Measurements from ENCODE around the gene TSPAN15.

Gene TSPAN15

GRCh38 chr10:69451209-69451783 lies at the start of gene TSPAN15:
Gene TSPAN15, plus strand, starts transcription at chr10:69451465. Its CDS starts 130 bp downstream, at chr10:69451595.
- Mint-ChIP-seq H3K4me1 (ENCODE audit: low read depth) (peaks cover 61% of the 10 kb centered on the region), H3K4me3 (peak within 1 kb of the TSS; percentile 95), H3K9me3 (no peaks in the 10 kb centered on the region), H3K27me3 (peaks cover 31% of the 10 kb centered on the region), H3K36me3 (ENCODE audit: low read depth) (peaks cover 35% of the 10 kb centered on the region), H3K27ac (peak within 1 kb of the TSS; percentile 72)
- intact Hi-C loops (cut with micrococcal nuclease): no loop called here

DNA sequence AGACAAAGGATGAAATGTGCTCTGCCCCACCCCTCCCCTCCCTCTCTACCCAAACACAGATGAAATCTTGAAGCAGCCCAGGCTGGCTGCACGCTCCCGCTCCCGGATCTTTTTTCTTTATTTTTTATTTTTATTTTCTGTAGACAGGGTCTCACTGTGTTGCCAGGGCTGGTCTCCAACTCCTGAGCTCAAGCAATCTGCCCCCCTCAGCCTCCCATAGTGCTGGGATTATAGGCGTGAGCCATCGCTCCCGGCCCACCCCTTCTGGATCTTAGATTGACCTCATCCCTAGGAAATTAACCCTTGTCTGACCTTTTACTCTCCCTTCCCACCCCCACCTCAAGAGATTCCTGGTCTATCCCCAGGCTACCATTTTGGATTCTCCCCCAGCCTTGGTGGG lies 48.9 kb upstream of the TSPAN15 start:
- H3K4me1 Mint-ChIP-seq (ENCODE audit: low read depth): peaks cover 18% of the 10 kb centered on the region
- H3K9me3 Mint-ChIP-seq: no peaks in the 10 kb centered on the region
- no peak overlapping the region for H3K27ac Mint-ChIP-seq
- H3K27me3 Mint-ChIP-seq: peaks cover 2% of the 10 kb centered on the region
- intact Hi-C loops (cut with micrococcal nuclease): loop anchor here (5.0 kb wide), 1 partner anchor 420 kb away; no protein-coding TSS in a partner anchor
- H3K36me3 Mint-ChIP-seq (ENCODE audit: low read depth): peaks cover 81% of the 10 kb centered on the region
- no peak overlapping the region for H3K4me3 Mint-ChIP-seq

DNA sequence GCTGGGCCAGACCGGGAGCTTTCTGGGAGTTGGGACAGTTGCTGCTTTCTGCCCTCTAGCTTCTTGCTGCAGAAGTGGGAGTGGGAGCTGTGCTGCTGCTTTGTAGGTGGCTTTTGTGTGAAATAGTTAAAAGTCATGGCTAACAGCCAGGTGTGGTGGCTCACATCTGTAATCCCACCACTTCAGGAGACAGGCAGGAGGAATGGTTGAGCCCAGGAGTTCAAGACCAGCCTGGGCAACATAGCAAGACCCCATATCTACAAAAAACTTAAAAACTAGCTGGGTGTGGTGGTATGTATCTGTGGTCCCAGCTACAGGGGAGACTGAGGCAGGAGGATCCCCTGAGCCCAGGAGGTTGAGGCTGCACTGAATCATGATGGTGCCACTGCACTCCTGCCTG lies 48.2 kb upstream of the TSPAN15 start:
- no peaks in the 10 kb centered on the region for H3K9me3 Mint-ChIP-seq
- H3K36me3 Mint-ChIP-seq (ENCODE audit: low read depth): peaks cover 76% of the 10 kb centered on the region
- intact Hi-C loops (cut with micrococcal nuclease): loop anchor here (5.0 kb wide), 1 partner anchor 421 kb away; no protein-coding TSS in a partner anchor
- no peak overlapping the region for H3K27ac Mint-ChIP-seq
- peaks cover 25% of the 10 kb centered on the region for H3K4me1 Mint-ChIP-seq (ENCODE audit: low read depth)
- no peak overlapping the region for H3K4me3 Mint-ChIP-seq
- H3K27me3 Mint-ChIP-seq: peaks cover 2% of the 10 kb centered on the region

DNA sequence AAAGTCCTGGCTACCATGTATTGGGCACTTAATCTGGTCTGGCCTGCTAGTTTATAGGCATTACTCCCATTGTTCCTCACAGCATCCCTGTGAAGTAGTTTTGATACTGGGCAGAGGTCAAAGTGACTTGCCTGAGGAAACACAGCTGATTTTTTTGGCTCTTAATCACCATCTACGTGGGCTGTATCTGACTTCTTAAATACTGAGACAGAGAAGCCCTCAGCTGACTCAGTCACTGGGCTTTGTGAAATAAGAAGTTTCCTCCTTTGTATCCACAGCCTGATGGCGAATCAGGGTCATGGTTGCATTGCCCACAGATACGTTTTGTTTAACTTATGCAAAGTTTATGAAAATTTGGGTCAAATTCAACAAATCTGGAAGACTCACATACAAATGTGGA lies 47.7 kb upstream of the TSPAN15 start:
- no peak overlapping the region for H3K27ac Mint-ChIP-seq
- intact Hi-C loops (cut with micrococcal nuclease): loop anchor here (5.0 kb wide), 1 partner anchor 421 kb away; no protein-coding TSS in a partner anchor

DNA sequence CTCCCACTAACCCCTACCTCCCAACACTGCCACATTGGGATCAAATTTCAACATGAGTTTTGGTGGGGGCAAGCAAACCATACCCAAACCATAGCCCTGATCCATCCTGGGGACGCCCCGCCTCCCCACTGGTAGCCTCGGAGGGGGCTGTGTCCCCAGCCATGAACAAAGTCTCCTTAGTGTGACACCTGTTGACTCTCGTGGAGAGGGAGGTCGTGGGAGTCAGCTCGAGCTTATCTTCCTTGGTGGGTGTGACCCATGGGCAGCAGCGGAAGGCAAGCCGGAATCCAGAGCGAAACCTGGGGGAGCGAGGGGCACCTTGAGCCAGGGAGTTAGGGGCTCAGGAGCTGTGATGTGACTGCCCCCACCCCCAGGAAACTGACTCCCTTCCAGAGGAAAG lies 46.5 kb upstream of the TSPAN15 start:
- H3K4me3 Mint-ChIP-seq: no peak overlapping the region
- no peak overlapping the region for H3K27ac Mint-ChIP-seq
- peaks cover 59% of the 10 kb centered on the region for H3K36me3 Mint-ChIP-seq (ENCODE audit: low read depth)
- H3K4me1 Mint-ChIP-seq (ENCODE audit: low read depth): peaks cover 31% of the 10 kb centered on the region
- no peaks in the 10 kb centered on the region for H3K9me3 Mint-ChIP-seq
- peaks cover 2% of the 10 kb centered on the region for H3K27me3 Mint-ChIP-seq
- intact Hi-C loops (cut with micrococcal nuclease): loop anchor here (5.0 kb wide), 2 partner anchors 103 to 422 kb away; no protein-coding TSS in a partner anchor

More for the DNA sequence above, 47.7 kb upstream of the TSPAN15 start:
- Mint-ChIP-seq H3K9me3 (no peaks in the 10 kb centered on the region), H3K36me3 (ENCODE audit: low read depth) (peaks cover 72% of the 10 kb centered on the region), H3K4me1 (ENCODE audit: low read depth) (peaks cover 30% of the 10 kb centered on the region), H3K27me3 (peaks cover 2% of the 10 kb centered on the region), H3K4me3 (no peak overlapping the region)

DNA sequence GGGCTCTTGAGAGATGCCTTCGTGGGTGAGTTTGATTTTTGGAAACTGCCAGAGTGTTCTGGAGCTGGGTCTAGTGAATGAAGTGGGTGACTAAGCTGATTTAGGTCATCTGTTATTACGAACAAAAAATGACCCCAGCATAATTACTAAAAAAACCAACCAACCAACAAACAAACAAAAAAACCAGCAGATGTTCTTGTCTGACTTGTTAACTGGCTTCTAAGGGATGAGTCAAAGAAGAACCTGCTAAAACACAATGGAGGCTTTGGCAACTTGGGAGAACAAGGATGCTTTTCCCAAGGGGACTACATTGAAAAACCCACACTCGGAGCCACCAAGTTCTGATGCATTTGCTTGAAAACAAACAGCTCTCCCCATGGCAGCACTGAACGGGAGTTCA lies 46.0 kb upstream of the TSPAN15 start:
- intact Hi-C loops (cut with micrococcal nuclease): loop anchor here (5.0 kb wide), 1 partner anchor 102 kb away; no protein-coding TSS in a partner anchor
- H3K9me3 Mint-ChIP-seq: no peaks in the 10 kb centered on the region
- H3K27ac Mint-ChIP-seq: no peak overlapping the region
- peaks cover 2% of the 10 kb centered on the region for H3K27me3 Mint-ChIP-seq
- peaks cover 34% of the 10 kb centered on the region for H3K4me1 Mint-ChIP-seq (ENCODE audit: low read depth)
- H3K36me3 Mint-ChIP-seq (ENCODE audit: low read depth): peaks cover 55% of the 10 kb centered on the region
- no peak overlapping the region for H3K4me3 Mint-ChIP-seq

- Mint-ChIP-seq H3K4me1 (ENCODE audit: low read depth) (peaks cover 39% of the 10 kb centered on the region), H3K27me3 (peaks cover 2% of the 10 kb centered on the region), H3K4me3 (no peak overlapping the region), H3K36me3 (ENCODE audit: low read depth) (peaks cover 43% of the 10 kb centered on the region), H3K9me3 (no peaks in the 10 kb centered on the region), H3K27ac (no peak overlapping the region)
- intact Hi-C loops (cut with micrococcal nuclease): loop anchor here (5.0 kb wide), 1 partner anchor 101 kb away; no protein-coding TSS in a partner anchor
These were observed 44.9 kb upstream of the TSPAN15 start for GRCh38 chr10:69406302-69406811.

DNA sequence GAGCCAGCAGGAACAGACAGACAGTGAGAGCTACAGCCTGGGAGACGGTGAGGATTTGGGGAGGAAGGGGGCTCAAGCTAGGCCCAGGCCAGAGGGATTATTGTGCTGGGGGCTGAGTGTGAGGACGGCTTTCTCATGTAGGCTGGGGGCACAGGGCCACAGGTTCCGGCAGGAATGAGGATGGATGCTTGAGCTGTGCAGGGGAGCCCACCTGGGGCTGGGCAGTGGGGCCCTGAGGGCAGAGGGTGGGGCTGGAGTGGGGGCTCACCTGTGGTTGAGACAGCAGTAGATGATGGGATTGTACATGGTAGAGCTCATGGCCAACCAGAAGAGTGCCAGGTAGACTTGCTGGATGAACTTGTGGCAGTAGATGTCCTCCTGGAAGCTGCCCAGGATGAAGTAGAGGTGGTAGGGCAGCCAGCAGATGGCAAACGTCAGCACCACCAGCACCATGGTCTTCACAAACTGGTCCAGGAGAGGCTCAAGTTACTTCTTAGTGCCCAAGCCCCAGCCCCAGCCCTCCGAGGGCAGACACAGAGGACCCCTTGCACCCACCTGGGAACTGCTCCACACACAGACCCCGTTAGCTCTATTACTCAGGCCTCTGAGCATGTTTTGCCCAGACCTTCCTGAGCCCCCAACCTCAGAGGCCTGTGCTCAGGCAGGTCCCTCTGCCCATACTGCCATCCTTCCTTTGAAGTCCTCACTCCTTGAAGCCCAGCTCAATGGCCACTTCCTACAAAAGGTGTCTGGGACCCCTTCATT lies 44.3 kb upstream of the TSPAN15 start:
- Mint-ChIP-seq H3K4me3 (no peak overlapping the region), H3K4me1 (ENCODE audit: low read depth) (peaks cover 39% of the 10 kb centered on the region), H3K36me3 (ENCODE audit: low read depth) (peaks cover 37% of the 10 kb centered on the region), H3K9me3 (no peaks in the 10 kb centered on the region), H3K27ac (peak overlapping the region; percentile 89), H3K27me3 (peaks cover 2% of the 10 kb centered on the region)
- intact Hi-C loops (cut with micrococcal nuclease): loop anchor here (5.0 kb wide), 1 partner anchor 100 kb away; no protein-coding TSS in a partner anchor

- Mint-ChIP-seq H3K4me1 (ENCODE audit: low read depth) (peaks cover 35% of the 10 kb centered on the region), H3K4me3 (peak overlapping the region; percentile 76), H3K27ac (peak overlapping the region; percentile 89), H3K9me3 (no peaks in the 10 kb centered on the region), H3K36me3 (ENCODE audit: low read depth) (peaks cover 29% of the 10 kb centered on the region), H3K27me3 (peaks cover 2% of the 10 kb centered on the region)
- intact Hi-C loops (cut with micrococcal nuclease): loop anchor here (5.0 kb wide), 1 partner anchor 100 kb away; no protein-coding TSS in a partner anchor
These were observed 43.5 kb upstream of the TSPAN15 start for GRCh38 chr10:69407621-69408301.

DNA sequence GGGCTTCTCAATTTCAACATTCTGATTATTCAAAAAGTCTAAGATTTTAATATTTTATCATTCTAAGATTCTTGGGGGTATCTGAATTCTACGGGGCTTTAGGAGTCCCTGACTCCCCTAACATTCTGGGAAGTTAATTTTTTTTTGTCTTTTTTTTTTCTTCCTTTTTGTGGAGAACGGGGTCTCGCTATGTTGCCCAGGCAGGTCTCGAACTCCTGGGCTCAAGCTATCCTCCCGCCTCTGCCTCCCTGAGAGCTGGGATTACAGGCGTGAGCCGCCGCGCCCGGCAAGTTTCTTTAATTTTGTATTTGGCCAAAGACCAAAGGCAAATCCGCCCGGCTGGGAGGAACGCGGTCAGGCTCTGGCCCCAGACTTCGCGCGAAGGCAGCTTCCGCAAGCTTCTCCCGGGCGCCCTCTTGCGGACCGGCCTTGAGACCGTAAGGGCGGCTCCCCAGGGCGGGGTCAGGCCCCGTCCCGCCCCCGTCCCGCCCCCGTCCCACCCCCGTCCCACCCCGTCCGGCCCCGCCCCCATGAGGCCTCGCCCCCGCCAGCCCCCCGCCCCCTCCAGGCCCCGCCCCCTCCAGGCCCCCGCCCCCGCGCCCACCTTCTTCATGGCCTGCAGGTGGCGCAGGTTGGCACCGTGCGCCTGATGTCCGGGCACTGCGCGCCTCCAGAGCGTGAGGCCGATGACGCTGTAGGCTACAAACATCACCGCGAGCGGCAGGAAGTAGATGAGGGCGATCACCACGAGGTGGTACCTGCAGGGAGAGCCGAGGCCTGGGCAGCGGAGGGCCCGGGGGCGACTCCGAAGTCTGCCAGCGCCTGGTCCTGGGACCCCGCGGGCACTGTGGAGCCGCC lies 42.7 kb upstream of the TSPAN15 start:
- Mint-ChIP-seq H3K4me3 (peak overlapping the region; percentile 76), H3K27me3 (peaks cover 6% of the 10 kb centered on the region), H3K36me3 (ENCODE audit: low read depth) (peaks cover 25% of the 10 kb centered on the region), H3K4me1 (ENCODE audit: low read depth) (peaks cover 37% of the 10 kb centered on the region), H3K27ac (peak overlapping the region; percentile 89), H3K9me3 (no peaks in the 10 kb centered on the region)
- intact Hi-C loops (cut with micrococcal nuclease): loop anchor here (5.0 kb wide), 1 partner anchor 99 kb away; no protein-coding TSS in a partner anchor

DNA sequence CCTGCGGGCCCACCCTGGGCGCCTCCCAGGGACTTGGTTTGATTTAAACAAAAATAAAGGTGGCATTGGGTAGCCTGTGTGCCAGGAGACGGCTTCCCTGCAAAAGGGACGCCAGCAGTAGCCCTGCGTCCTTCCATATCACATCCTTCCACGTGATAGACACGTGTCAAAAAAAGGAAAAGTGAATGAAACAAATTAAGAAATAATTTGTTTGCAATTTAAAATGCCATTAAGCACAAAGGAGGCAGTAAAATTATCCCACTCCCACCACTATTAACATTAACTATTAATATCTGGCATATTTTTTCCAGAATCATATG lies 42.1 kb upstream of the TSPAN15 start:
- H3K4me3 Mint-ChIP-seq: peak overlapping the region; percentile 61
- peaks cover 6% of the 10 kb centered on the region for H3K27me3 Mint-ChIP-seq
- intact Hi-C loops (cut with micrococcal nuclease): loop anchor here (5.0 kb wide), 1 partner anchor 98 kb away; no protein-coding TSS in a partner anchor
- H3K9me3 Mint-ChIP-seq: no peaks in the 10 kb centered on the region
- H3K36me3 Mint-ChIP-seq (ENCODE audit: low read depth): peaks cover 24% of the 10 kb centered on the region
- peaks cover 37% of the 10 kb centered on the region for H3K4me1 Mint-ChIP-seq (ENCODE audit: low read depth)
- peak overlapping the region; percentile 89 for H3K27ac Mint-ChIP-seq

DNA sequence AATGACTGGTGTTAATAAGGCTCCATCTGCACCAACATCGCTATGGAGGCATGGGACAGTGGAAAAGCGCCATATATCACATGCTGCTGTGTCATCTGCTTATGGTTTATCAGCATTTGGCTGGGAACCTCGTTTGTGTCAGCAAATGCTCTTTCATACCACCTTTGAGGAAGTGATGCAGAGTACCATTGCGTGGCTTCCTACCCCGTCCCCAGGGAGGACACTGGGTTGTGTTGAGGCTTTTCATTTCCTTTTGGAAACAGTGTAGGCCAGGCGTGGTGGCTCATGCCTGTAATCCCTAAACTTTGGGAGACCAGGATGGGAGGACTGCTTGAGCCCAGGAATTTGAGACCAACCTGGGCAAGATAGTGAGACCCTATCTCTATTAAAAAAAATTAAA lies 41.3 kb upstream of the TSPAN15 start:
- peaks cover 15% of the 10 kb centered on the region for H3K36me3 Mint-ChIP-seq (ENCODE audit: low read depth)
- intact Hi-C loops (cut with micrococcal nuclease): loop anchor here (5.0 kb wide), 1 partner anchor 97 kb away; no protein-coding TSS in a partner anchor
- H3K4me3 Mint-ChIP-seq: no peak overlapping the region
- peaks cover 37% of the 10 kb centered on the region for H3K4me1 Mint-ChIP-seq (ENCODE audit: low read depth)
- H3K27me3 Mint-ChIP-seq: peaks cover 6% of the 10 kb centered on the region
- H3K9me3 Mint-ChIP-seq: no peaks in the 10 kb centered on the region
- H3K27ac Mint-ChIP-seq: no peak overlapping the region

DNA sequence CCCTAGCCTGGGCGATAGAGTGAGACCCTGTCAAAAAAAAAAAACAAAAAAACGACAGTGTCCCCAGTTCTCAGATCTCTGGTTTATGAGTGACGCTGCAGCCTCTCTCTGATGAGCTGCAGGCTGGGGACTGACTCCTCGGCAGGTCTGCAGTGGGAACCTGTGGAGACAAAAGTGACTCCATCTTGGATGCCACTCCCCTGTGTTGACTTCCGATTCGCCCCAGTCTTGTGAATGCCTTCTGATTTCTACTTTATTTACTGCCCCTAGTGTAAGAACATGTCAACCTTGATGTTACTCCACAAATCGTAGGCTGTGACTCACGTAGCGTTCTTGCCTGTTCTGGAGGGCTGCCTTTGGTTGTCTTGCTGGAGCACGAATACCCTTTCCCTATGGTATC lies 40.8 kb upstream of the TSPAN15 start:
- intact Hi-C loops (cut with micrococcal nuclease): no loop called here
- H3K27ac Mint-ChIP-seq: peak overlapping the region; percentile 44
- no peak overlapping the region for H3K4me3 Mint-ChIP-seq
- peaks cover 37% of the 10 kb centered on the region for H3K4me1 Mint-ChIP-seq (ENCODE audit: low read depth)
- H3K9me3 Mint-ChIP-seq: no peaks in the 10 kb centered on the region
- peaks cover 10% of the 10 kb centered on the region for H3K36me3 Mint-ChIP-seq (ENCODE audit: low read depth)
- H3K27me3 Mint-ChIP-seq: peaks cover 6% of the 10 kb centered on the region
